Measurements from ENCODE around the gene CYREN.
A peak's percentile ranks its signal among the peaks of the same experiment; 100 is the strongest.
"Not testable (repeated sequence)": the region's sequence is repeated elsewhere in the genome, so short reads cannot be mapped to it uniquely, and the experiment has no call there.

Gene CYREN

GRCh38 chr7:135170274-135170997, at the start of gene CYREN:
Gene CYREN, minus strand, starts transcription at chr7:135170707. Its CDS starts 1,785 bp downstream, at chr7:135168922.
- DNase-seq (ENCODE audit: low read depth), result peak; percentile 82

- DNase-seq (ENCODE audit: low read depth), result no peak
Observed at GRCh38 chr7:135217645-135218509, 47.4 kb upstream of the CYREN start.

- no peak for DNase-seq (ENCODE audit: low read depth)
Observed at GRCh38 chr7:135215698-135216097, 45.2 kb upstream of the CYREN start.

DNA sequence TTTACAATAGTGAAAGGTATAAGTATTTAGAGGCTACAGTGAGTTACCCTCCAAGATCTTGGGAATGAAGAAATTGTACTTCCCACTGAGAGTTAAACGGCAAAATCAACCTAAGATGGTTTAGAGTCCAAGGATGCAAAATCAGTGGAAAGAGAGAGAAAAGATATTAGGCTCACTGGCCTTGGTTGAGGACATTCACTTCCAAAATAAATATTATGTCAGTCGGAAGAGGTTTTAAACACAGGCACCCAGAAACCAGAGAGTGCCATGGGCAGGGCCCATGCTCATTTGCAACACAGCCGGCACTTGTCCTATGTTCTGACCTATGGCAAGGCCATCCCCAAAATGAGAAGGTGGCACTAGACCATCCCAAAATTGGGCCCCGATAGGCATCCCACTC, 44.7 kb upstream of the CYREN start:
- DNase-seq (ENCODE audit: low read depth), result no peak

- no peak for DNase-seq (ENCODE audit: low read depth)
Observed at GRCh38 chr7:135213831-135214230, 43.3 kb upstream of the CYREN start.

- DNase-seq (ENCODE audit: low read depth), result not testable (repeated sequence)
Observed at GRCh38 chr7:135211946-135212685, 41.6 kb upstream of the CYREN start.

DNA sequence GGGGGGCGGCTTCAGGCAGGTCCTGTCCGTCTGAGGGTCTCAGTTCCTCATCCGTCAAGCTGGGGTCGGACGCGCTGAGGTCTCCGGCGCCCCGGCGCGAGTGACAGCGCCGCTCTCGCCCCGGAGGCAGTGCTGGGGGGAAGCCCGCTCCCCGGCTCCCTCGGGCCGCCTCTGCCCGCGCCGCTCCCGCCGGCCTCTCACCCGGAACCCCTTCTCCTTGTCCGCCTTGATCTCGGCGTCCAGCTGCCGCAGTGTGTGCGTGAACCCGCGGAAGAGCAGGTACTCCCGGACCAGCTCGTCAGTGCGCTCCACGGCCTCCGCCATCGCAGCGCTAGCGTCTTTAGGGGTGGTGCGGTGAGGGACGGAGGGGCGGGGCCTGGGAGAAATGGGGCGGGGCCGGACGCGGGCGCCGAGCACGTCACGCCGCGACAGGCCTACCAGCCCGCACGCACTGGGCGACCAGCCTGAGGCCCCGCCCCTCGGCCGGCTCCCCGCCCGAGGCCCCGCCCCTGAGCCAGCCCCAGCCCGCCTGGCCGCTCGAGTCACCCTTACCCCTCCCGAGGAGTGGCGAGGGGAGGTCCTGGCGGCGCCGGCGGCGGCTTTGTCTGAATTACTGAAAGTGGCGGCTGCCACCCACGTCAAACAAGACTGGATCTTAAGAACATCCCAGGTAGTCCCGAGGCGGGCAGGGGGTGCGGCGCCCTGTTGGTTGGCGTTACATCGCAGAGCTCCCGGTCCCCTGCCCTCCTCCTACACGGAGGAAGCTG, 40.9 kb upstream of the CYREN start, which contains the start of gene WDR91:
TSS of gene WDR91 (minus strand) at position 348 of the 767 bp plus-strand sequence. CDS start at position 324, 24 bp downstream.
- DNase-seq (ENCODE audit: low read depth), result peak; percentile 95

GRCh38 chr7:135210888-135211178, 40.3 kb upstream of the CYREN start:
- no peak for DNase-seq (ENCODE audit: low read depth)

GRCh38 chr7:135209225-135209834, 38.8 kb upstream of the CYREN start:
- DNase-seq (ENCODE audit: low read depth), result no peak

- DNase-seq (ENCODE audit: low read depth), result no peak
Observed at GRCh38 chr7:135208102-135208793, 37.7 kb upstream of the CYREN start.

DNA sequence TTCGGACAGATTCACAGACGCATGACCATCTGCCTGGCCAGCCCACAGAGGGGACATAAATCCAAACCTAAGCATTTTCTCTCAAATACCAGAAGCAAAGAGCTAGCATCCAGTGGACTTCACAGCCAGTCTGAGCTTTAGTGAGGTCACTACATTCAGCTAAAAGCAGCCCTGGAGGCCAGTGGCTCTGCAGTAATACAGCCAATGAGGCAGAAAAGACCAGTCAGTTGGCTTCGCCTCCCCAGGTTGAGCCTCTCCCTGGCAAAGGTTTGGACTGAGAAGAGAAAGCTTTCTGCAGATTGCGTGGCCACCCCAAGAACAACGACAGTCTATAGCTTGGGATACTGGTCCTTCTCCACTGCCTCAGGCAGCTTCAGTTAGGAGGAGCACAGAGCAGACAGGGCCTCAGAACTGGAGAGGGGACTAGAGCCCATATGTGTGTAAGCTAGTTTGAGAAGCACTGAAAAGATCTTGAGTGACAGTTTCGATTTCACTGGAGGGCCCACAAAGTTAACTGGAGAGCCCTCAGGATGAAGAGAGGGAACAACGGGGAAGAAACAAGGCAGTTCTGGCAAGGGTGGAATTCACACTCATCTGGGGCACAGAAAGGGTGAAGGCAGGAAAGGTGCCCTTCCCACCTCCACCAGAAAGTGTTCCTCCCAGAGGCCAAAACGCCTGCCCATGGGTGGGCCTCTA, 37.0 kb upstream of the CYREN start:
- DNase-seq (ENCODE audit: low read depth), result no peak

DNA sequence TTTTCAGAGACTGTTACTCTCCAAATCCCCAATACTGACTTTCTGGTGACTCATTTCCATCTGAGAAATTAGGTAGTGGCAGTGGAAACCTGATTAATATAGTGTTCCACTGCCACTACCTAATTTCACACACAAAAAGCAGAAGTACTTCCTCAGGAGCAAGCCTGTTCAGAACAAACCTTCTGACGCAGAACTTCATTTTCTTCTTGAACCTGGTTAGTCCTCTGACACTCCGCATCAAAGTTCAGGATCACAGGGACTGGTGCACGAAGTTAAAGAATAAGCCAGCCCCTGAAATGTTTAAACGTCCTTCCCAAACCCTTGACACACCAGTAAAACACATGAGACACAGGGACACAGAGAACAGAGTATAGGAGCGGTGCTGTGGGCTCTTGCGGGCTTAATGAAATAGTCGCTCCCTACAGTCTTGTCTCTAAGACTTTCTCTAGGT, 36.5 kb upstream of the CYREN start:
- DNase-seq (ENCODE audit: low read depth), result no peak

DNA sequence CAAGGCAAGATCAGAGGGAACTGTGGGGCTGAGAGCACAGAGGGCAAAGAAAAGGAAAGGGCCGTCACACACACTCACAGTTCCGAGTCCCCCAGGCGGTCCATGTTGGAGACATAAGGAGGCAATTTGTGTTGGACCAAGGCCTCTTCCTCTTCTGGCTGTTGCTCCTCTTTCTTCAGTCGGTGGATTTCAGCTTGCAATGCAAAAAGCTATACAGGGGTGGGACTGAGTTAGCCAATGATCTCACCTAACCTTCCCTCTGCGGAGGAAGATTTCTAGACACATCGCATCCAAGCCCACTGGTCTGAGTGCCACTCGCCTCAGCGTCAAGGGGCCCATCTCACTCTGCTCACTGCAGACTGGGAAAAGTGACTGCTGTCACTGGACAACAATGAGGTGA, 35.3 kb upstream of the CYREN start:
- no peak for DNase-seq (ENCODE audit: low read depth)

DNA sequence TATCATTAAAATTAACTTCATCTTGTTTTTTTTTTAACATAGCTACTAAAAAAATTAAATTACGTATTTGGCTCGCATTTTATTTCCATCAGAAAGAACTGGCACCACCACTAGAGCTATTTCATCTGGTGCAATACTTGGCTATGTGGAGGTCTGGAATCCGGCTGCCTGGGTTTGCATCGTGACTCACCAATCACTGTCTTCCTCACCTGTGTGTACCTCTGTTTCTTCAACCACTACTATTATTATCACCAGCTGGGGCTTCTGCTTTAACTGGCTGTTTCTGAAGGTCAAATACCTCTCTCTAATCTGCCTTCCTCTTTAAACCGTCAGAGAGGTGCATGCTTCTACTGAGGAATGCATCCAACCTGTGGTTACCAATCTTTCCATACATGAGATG, 34.4 kb upstream of the CYREN start:
- DNase-seq (ENCODE audit: low read depth), result no peak

- DNase-seq (ENCODE audit: low read depth), result no peak
Observed at GRCh38 chr7:135204341-135204749, 33.8 kb upstream of the CYREN start.

- DNase-seq (ENCODE audit: low read depth), result no peak
Observed at GRCh38 chr7:135201350-135201749, 30.8 kb upstream of the CYREN start.

DNA sequence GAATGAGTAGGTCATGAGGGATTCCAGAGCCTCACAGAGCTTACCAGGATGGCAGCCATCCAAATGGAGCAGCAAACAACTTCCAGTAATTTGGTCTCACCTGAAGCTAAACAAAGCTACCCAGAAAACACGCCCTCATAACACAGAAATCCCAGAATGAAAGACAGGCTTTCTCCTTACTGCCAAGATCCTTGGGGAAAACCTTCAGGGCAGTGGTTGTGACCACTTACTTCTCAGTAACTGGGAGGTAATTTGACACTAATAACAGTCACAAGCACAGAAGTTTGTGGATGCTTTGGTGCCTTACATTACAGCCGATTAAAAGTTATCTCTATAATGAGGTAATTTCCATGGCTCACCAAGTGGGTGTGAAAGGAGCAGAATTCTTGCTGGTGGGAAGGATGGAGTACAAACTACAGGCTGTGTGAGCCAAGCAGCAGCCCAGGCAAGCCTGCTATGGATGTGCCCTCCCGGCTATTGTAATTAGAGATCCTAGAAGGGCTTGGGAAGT, 30.4 kb upstream of the CYREN start:
- DNase-seq (ENCODE audit: low read depth), result no peak

DNA sequence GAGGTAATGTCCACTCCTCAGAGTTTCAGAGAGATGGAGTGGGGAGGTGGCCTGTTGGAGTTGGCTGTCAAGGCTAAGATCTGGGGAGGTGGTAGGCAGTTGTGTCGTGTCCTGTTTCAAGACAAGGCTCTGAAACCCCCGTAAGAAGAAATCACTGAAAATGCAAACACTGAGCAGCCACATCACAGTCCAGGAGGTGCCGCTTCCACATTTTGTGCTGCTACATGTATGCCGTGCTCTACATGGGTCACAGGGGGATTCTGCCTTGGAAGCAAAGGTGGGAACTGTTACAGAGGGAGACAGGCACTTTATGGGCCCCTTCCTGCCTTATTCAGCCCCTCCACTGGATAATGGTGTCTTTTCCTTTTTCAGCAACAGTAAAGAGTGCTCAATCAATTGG, 28.9 kb upstream of the CYREN start:
- no peak for DNase-seq (ENCODE audit: low read depth)

- no peak for DNase-seq (ENCODE audit: low read depth)
Observed at GRCh38 chr7:135197906-135198655, 27.6 kb upstream of the CYREN start.
